HG03432 (cell line): ENCODE measurements around the gene PEX19.

Source experiments
- ATAC-seq: cut with Tn5 transposase; IDR thresholded peaks from one replicate; pipeline ENCODE4 v1.9.1; 2021; ENCODE audit warnings: mild to moderate bottlenecking, moderate library complexity; ENCODE audit not compliant: unreplicated experiment

The PEX19 gene

GRCh38 chr1:160239582-160240299 is 45.2 kb downstream of the PEX19 start:
- no peak for ATAC-seq

DNA sequence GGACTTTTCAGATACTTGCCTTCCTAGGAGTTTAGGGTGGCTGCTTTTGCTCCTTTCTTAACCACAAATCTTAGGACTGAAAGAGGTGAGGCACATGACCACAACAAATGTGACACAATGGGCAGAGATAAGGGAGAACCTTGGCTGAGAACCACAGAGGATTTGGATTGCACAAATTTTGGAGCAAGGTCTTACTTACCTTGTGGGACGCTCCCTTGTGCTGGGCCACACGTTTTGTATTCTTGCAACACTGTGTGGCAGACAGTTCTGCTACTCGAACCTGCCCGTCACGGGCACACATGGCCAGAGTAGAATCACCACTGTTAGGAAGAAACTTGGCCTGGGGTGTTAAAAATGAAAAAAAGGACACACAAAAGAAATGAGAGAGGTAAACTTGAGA is 46.5 kb downstream of the PEX19 start:
- no peak for ATAC-seq

GRCh38 chr1:160237558-160237957 is 47.4 kb downstream of the PEX19 start:
- ATAC-seq = no peak

GRCh38 chr1:160236806-160237205 is 48.1 kb downstream of the PEX19 start:
- ATAC-seq = no peak

DNA sequence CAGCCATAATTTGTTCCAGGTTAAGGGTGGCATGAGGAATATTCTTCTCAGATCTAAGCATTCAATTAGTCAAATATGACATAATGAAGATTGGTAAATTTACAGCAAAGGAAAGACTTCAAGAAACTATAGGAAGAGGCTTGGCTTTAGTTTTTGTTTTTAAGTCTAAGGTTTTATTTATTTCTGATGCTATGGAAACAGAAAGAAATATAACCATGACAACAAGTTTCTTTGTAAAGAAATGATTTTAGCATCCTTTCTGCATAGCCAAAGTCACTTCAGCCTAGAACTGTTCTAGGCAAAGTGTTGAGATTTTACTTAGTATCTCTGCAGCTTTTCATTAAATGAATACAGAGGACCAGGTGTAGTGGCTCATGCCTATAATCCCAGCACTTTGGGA is 52.0 kb downstream of the PEX19 start:
- ATAC-seq = no peak

DNA sequence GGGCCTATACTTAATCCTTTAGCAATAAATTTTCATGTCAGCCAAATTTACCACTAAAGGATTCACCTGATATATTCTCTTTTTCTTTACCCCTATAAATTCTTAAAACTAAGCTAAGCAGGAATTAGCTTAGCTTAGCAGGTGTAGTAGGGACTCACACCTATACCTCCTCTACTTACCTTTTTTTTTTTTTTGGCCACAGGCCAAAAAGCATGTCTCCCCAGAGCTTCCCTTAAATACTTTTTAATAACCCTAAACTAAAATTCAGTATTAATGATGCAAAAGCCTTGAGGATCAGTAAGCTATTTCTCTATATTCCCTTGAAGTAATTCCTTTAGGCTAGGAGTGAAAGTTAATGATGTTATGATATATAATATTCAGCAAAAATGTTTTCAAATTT is 56.5 kb downstream of the PEX19 start:
- no peak for ATAC-seq

DNA sequence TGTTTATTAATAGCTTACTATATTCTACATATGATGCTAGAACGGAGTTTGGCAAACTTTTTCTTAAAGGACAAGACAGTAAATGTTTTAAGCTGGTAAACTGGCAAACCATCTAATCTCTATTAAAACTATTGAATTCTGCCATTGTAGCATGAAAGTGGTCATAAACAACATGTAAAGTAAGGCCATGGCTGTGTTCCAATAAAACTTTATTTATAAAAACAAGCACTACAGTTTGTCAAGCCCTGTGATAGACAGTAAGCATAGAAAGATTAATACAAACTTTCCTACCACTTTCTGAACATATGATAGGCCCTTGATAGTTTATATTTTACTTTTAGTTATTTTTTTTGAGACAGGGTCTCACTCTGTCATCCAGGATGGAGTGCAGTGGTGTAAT is 57.4 kb downstream of the PEX19 start:
- ATAC-seq = no peak

- ATAC-seq = no peak
Observed at GRCh38 chr1:160227034-160227433, 57.9 kb downstream of the PEX19 start.
